ENCODE measurements around the gene ZGPAT. TPM values are rescaled to one million over a fixed set of nuclear protein-coding genes. Genes with fewer than 3 reads are reported as not detected.

Gene ZGPAT
- total RNA-seq, 4 donors from 2014 or later = 21.7 to 25.8 (median 23.3) TPM

GRCh38 chr20:63703471-63703975 lies 4.3 kb upstream of the ZGPAT start:
- peaks cover 31% of the 10 kb centered on the region for H3K4me1 ChIP-seq
- no CpG with 5 or more reads among the region's 15 CpGs for WGBS
- DNase-seq (ENCODE audit: low spot score in 2 of 2) = peak in 1 of 2 donors; percentile 60
- peaks cover 34% of the 10 kb centered on the region for H3K36me3 ChIP-seq
- H3K9me3 ChIP-seq = no peaks in the 10 kb centered on the region
- no peak overlapping the region for H3K4me3 ChIP-seq
- H3K27me3 ChIP-seq = no peaks in the 10 kb centered on the region
- TF ChIP-seq EP300 (IDR thresholded peaks at IDR 0.05) (no peak), CTCF (IDR thresholded peaks at IDR 0.05) (no peak), POLR2AphosphoS5 (IDR thresholded peaks at IDR 0.05) (no peak), POLR2A (IDR thresholded peaks at IDR 0.05) (no peak)
- no peak overlapping the region for H3K27ac ChIP-seq

- TF ChIP-seq POLR2AphosphoS5 (IDR thresholded peaks at IDR 0.05) (no peak), EP300 (IDR thresholded peaks at IDR 0.05) (no peak), POLR2A (IDR thresholded peaks at IDR 0.05) (no peak), CTCF (IDR thresholded peaks at IDR 0.05) (no peak)
- peak; percentile 56 to 69 for DNase-seq (ENCODE audit: low spot score in 2 of 2)
- H3K27me3 ChIP-seq = no peaks in the 10 kb centered on the region
- no peaks in the 10 kb centered on the region for H3K9me3 ChIP-seq
- H3K4me3 ChIP-seq = no peak overlapping the region
- H3K36me3 ChIP-seq = peaks cover 38% of the 10 kb centered on the region
- peaks cover 31% of the 10 kb centered on the region for H3K4me1 ChIP-seq
- H3K27ac ChIP-seq = no peak overlapping the region
- 73% methylated on average over 4 of the region's 11 CpGs for WGBS
Measured at GRCh38 chr20:63703976-63704748, 3.7 kb upstream of the ZGPAT start.

GRCh38 chr20:63704749-63705117 lies 3.1 kb upstream of the ZGPAT start:
- no peak for TF ChIP-seq CTCF (IDR thresholded peaks at IDR 0.05)
- TF ChIP-seq POLR2AphosphoS5 (IDR thresholded peaks at IDR 0.05) = no peak
- no peak for TF ChIP-seq POLR2A (IDR thresholded peaks at IDR 0.05)
- TF ChIP-seq EP300 (IDR thresholded peaks at IDR 0.05) = no peak
- DNase-seq (ENCODE audit: low spot score in 2 of 2) = peak; percentile 50 to 55
- Histone ChIP-seq H3K36me3 (peaks cover 42% of the 10 kb centered on the region), H3K9me3 (no peaks in the 10 kb centered on the region), H3K27ac (no peak overlapping the region), H3K27me3 (no peaks in the 10 kb centered on the region), H3K4me1 (peaks cover 31% of the 10 kb centered on the region), H3K4me3 (no peak overlapping the region)
- 91% methylated on average over 4 of the region's 6 CpGs for WGBS

GRCh38 chr20:63705232-63706026 lies 2.4 kb upstream of the ZGPAT start:
- Histone ChIP-seq H3K9me3 (no peaks in the 10 kb centered on the region), H3K4me1 (peaks cover 26% of the 10 kb centered on the region), H3K4me3 (no peak overlapping the region), H3K27ac (no peak overlapping the region), H3K36me3 (peaks cover 45% of the 10 kb centered on the region), H3K27me3 (no peaks in the 10 kb centered on the region)
- TF ChIP-seq POLR2A (IDR thresholded peaks at IDR 0.05) = no peak
- no peak for TF ChIP-seq POLR2AphosphoS5 (IDR thresholded peaks at IDR 0.05)
- TF ChIP-seq EP300 (IDR thresholded peaks at IDR 0.05) = no peak
- no peak for TF ChIP-seq CTCF (IDR thresholded peaks at IDR 0.05)
- 92% methylated on average over 8 of the region's 8 CpGs for WGBS
- DNase-seq (ENCODE audit: low spot score in 2 of 2) = peak; percentile 53 to 60
